ENCODE measurements around the gene BBS12.

The BBS12 gene

DNA sequence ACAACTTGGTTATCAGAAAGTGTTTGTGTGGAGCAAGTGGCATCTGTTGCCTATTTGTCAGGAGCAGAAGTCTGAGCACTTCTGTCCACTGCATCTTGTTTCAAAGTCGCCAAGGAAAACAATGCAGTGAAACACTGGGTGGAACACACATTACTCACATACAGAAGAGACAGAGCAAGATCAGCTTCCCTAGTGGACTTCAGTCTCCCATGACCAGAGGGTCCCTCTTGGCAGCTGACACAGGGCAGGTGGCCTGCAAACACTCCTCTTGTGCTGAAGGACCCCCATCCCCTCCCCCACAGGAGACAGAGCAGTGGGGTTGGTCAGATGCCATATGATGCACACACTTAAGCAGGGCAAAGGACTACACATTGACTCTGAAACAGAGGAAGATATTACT, 3.6 kb upstream of the BBS12 start:
- ATAC-seq, result no peak
- TF ChIP-seq OSR1 (CRISPR knock-in tag; IDR thresholded peaks at IDR 0.05) (no peak), ZFP30 (CRISPR knock-in tag; IDR thresholded peaks at IDR 0.05) (no peak), SNAI2 (CRISPR knock-in tag; IDR thresholded peaks at IDR 0.05) (no peak), ISL1 (CRISPR knock-in tag; IDR thresholded peaks at IDR 0.05) (no peak), ZNF8 (CRISPR knock-in tag; IDR thresholded peaks at IDR 0.05) (no peak), RARB (CRISPR knock-in tag; IDR thresholded peaks at IDR 0.05) (no peak), TOX (CRISPR knock-in tag; IDR thresholded peaks at IDR 0.05; ENCODE audit: borderline replicate concordance) (no peak), ZC3H10 (CRISPR knock-in tag; IDR thresholded peaks at IDR 0.05) (no peak), TCF4 (CRISPR knock-in tag; IDR thresholded peaks at IDR 0.05; ENCODE audit: borderline replicate concordance) (no peak)
- TF ChIP-seq, protein P1, sequence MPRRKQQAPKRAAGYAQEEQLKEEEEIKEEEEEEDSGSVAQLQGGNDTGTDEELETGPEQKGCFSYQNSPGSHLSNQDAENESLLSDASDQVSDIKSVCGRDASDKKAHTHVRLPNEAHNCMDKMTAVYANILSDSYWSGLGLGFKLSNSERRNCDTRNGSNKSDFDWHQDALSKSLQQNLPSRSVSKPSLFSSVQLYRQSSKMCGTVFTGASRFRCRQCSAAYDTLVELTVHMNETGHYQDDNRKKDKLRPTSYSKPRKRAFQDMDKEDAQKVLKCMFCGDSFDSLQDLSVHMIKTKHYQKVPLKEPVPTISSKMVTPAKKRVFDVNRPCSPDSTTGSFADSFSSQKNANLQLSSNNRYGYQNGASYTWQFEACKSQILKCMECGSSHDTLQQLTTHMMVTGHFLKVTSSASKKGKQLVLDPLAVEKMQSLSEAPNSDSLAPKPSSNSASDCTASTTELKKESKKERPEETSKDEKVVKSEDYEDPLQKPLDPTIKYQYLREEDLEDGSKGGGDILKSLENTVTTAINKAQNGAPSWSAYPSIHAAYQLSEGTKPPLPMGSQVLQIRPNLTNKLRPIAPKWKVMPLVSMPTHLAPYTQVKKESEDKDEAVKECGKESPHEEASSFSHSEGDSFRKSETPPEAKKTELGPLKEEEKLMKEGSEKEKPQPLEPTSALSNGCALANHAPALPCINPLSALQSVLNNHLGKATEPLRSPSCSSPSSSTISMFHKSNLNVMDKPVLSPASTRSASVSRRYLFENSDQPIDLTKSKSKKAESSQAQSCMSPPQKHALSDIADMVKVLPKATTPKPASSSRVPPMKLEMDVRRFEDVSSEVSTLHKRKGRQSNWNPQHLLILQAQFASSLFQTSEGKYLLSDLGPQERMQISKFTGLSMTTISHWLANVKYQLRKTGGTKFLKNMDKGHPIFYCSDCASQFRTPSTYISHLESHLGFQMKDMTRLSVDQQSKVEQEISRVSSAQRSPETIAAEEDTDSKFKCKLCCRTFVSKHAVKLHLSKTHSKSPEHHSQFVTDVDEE (CRISPR knock-in tag; IDR thresholded peaks at IDR 0.05), result no peak

DNA sequence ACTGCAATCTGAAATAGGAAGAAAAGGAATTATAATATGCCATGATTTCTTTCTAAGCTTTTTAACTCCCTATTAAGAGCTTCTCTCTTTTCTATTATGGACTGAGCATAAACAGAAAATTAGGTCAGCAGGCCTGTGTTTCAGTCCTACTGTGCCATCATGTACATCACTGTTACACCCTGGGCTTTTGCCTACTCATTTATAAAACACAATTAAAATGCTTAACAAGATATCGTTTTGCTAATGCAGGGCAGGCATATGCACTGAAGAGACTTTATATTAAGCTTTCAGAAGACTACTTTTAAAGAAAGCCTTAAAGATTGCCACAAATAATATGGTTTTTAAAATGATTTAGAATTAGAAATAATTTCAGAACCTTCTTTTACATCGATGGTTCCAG, 828 bp upstream of the BBS12 start:
- no peak for ATAC-seq
- TF ChIP-seq TCF4 (CRISPR knock-in tag; IDR thresholded peaks at IDR 0.05; ENCODE audit: borderline replicate concordance) (no peak), ZFP3 (CRISPR knock-in tag; IDR thresholded peaks at IDR 0.05) (no peak), ESRRG (CRISPR knock-in tag; IDR thresholded peaks at IDR 0.05) (no peak), RARB (CRISPR knock-in tag; IDR thresholded peaks at IDR 0.05) (no peak), SNAI2 (CRISPR knock-in tag; IDR thresholded peaks at IDR 0.05) (no peak), ZNF70 (CRISPR knock-in tag; IDR thresholded peaks at IDR 0.05) (no peak), BACH2 (CRISPR knock-in tag; IDR thresholded peaks at IDR 0.05; ENCODE audit: borderline replicate concordance) (no peak), GLIS3 (CRISPR knock-in tag; IDR thresholded peaks at IDR 0.05) (no peak), ZC3H10 (CRISPR knock-in tag; IDR thresholded peaks at IDR 0.05) (no peak), ZNF8 (CRISPR knock-in tag; IDR thresholded peaks at IDR 0.05) (no peak), ISL1 (CRISPR knock-in tag; IDR thresholded peaks at IDR 0.05) (no peak), ARNTL (CRISPR knock-in tag; IDR thresholded peaks at IDR 0.05; ENCODE audit: borderline replicate concordance, low read depth) (no peak), PPARA (CRISPR knock-in tag; IDR thresholded peaks at IDR 0.05; ENCODE audit: borderline replicate concordance) (no peak), CSDC2 (CRISPR knock-in tag; IDR thresholded peaks at IDR 0.05) (no peak), TOX (CRISPR knock-in tag; IDR thresholded peaks at IDR 0.05; ENCODE audit: borderline replicate concordance) (no peak)
- TF ChIP-seq, protein P2, sequence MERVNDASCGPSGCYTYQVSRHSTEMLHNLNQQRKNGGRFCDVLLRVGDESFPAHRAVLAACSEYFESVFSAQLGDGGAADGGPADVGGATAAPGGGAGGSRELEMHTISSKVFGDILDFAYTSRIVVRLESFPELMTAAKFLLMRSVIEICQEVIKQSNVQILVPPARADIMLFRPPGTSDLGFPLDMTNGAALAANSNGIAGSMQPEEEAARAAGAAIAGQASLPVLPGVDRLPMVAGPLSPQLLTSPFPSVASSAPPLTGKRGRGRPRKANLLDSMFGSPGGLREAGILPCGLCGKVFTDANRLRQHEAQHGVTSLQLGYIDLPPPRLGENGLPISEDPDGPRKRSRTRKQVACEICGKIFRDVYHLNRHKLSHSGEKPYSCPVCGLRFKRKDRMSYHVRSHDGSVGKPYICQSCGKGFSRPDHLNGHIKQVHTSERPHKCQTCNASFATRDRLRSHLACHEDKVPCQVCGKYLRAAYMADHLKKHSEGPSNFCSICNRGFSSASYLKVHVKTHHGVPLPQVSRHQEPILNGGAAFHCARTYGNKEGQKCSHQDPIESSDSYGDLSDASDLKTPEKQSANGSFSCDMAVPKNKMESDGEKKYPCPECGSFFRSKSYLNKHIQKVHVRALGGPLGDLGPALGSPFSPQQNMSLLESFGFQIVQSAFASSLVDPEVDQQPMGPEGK (CRISPR knock-in tag; IDR thresholded peaks at IDR 0.05; ENCODE audit: borderline replicate concordance), result no peak
- TF ChIP-seq, protein P3, sequence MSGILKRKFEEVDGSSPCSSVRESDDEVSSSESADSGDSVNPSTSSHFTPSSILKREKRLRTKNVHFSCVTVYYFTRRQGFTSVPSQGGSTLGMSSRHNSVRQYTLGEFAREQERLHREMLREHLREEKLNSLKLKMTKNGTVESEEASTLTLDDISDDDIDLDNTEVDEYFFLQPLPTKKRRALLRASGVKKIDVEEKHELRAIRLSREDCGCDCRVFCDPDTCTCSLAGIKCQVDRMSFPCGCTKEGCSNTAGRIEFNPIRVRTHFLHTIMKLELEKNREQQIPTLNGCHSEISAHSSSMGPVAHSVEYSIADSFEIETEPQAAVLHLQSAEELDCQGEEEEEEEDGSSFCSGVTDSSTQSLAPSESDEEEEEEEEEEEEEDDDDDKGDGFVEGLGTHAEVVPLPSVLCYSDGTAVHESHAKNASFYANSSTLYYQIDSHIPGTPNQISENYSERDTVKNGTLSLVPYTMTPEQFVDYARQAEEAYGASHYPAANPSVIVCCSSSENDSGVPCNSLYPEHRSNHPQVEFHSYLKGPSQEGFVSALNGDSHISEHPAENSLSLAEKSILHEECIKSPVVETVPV (CRISPR knock-in tag; IDR thresholded peaks at IDR 0.05), result no peak
- TF ChIP-seq, protein P1 (CRISPR knock-in tag; IDR thresholded peaks at IDR 0.05), result no peak
- TF ChIP-seq, protein P4, sequence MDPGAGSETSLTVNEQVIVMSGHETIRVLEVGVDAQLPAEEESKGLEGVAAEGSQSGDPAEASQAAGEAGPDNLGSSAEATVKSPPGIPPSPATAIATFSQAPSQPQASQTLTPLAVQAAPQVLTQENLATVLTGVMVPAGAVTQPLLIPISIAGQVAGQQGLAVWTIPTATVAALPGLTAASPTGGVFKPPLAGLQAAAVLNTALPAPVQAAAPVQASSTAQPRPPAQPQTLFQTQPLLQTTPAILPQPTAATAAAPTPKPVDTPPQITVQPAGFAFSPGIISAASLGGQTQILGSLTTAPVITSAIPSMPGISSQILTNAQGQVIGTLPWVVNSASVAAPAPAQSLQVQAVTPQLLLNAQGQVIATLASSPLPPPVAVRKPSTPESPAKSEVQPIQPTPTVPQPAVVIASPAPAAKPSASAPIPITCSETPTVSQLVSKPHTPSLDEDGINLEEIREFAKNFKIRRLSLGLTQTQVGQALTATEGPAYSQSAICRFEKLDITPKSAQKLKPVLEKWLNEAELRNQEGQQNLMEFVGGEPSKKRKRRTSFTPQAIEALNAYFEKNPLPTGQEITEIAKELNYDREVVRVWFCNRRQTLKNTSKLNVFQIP (CRISPR knock-in tag; IDR thresholded peaks at IDR 0.05; ENCODE audit: borderline replicate concordance, low read depth), result no peak
- TF ChIP-seq, protein P5, sequence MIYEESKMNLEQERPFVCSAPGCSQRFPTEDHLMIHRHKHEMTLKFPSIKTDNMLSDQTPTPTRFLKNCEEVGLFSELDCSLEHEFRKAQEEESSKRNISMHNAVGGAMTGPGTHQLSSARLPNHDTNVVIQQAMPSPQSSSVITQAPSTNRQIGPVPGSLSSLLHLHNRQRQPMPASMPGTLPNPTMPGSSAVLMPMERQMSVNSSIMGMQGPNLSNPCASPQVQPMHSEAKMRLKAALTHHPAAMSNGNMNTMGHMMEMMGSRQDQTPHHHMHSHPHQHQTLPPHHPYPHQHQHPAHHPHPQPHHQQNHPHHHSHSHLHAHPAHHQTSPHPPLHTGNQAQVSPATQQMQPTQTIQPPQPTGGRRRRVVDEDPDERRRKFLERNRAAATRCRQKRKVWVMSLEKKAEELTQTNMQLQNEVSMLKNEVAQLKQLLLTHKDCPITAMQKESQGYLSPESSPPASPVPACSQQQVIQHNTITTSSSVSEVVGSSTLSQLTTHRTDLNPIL (CRISPR knock-in tag; IDR thresholded peaks at IDR 0.05; ENCODE audit: low read depth), result no peak

Measured in SK-N-SH treated with all-trans-retinoic acid at 6 μM for 48 hours (cell line).